HepG2 (cell line): Measurements from ENCODE around the gene GGPS1. TPM values are rescaled to one million over a fixed set of nuclear protein-coding genes. Genes with fewer than 3 reads are reported as not detected.
A peak's percentile ranks its signal among the peaks of the same experiment; 100 is the strongest.

Experiments
- ATAC-seq: fragments of 200-7000 bp; cut with Tn5 transposase; 3 replicates; pipeline ENCODE4 v1.9.1; 2020; ENCODE audit warnings: mild to moderate bottlenecking, moderate library complexity
- BruUV-seq: library from RNA; stranded (reverse); fragments of 400-500 nt; replicated peaks from 2 replicates; lab custom pipeline; 2021; lab: Mats Ljungman, UMichigan
- CTCF ChIA-PET: fragments of 300-600 bp; formaldehyde crosslinking; extraction: SDS; loops from one replicate; lab custom pipeline; 2021; ENCODE audit warnings: low total read pairs, inconsistent platforms, low intra/inter-chr PET ratio; lab: Yijun Ruan, JAX
- POLR2A ChIA-PET: fragments of 350-600 bp; sonication (Branson Sonifier 250); formaldehyde crosslinking; loops from one replicate; lab custom pipeline; 2020; ENCODE audit warnings: antibody characterized with exemption, inconsistent platforms; lab: Yijun Ruan, JAX
- DNase-seq: peaks from one replicate; pipeline ENCODE4 v3.0.0-alpha.2; 2015; ENCODE audit warnings: low spot score
- FAIRE-seq: peaks from 3 replicates; lab custom pipeline; 2011; peaks lifted over from hg19 to GRCh38; lab: Jason Lieb, UNC
- H2AFZ ChIP-seq: one replicate; pipeline ENCODE4 v1.6.1; 2011; ENCODE audit warnings: low read length, inconsistent platforms
- H3K27ac ChIP-seq: fragments of 300-600 bp; 3 replicates; pipeline ENCODE4 v1.8.0; 2011; ENCODE audit warnings: mixed run types, mild to moderate bottlenecking, mixed read lengths, low read length, inconsistent platforms; ENCODE audit not compliant: insufficient read depth; ENCODE audit errors: extremely low read length
- H3K27me3 ChIP-seq, 2 experiments: fragments of 200-600 bp in 1 of 2; 2 replicates in 1 of 2; 3 replicates in 1 of 2; pipeline versions ENCODE4 v1.6.0 to v1.8.0; 2011; ENCODE audit warnings: low read length in 2 of 2, mild to moderate bottlenecking in 2 of 2, moderate library complexity in 2 of 2, inconsistent platforms in 1 of 2; ENCODE audit not compliant: insufficient read depth in 2 of 2, control insufficient read depth in 1 of 2
- H3K36me3 ChIP-seq, 2 experiments: fragments of 200-600 bp in 1 of 2; replicated peaks in 1 of 2; 2 replicates in 1 of 2; 3 replicates in 1 of 2; pipeline versions ENCODE4 v1.5.1 to v1.8.0; 2011; ENCODE audit warnings: low read length in 2 of 2, inconsistent platforms in 1 of 2; ENCODE audit not compliant: insufficient read depth in 2 of 2, control insufficient read depth in 1 of 2
- H3K4me1 ChIP-seq: 2 replicates; pipeline ENCODE4 v1.5.1; 2012; ENCODE audit warnings: low read length, inconsistent platforms; ENCODE audit not compliant: insufficient read depth
- H3K4me2 ChIP-seq: 2 replicates; pipeline ENCODE4 v1.6.0; 2011; ENCODE audit warnings: low read depth, low read length, inconsistent platforms
- H3K4me3 ChIP-seq, 3 experiments: fragments of 200-600 bp in 1 of 3; sonication (generic), shearing (Covaris generic) in 1 of 3; replicated peaks in 1 of 3; 2 replicates each; pipeline ENCODE4 v1.5.1; 2011 to 2016; ENCODE audit warnings: low read length in 3 of 3, inconsistent platforms in 2 of 3, low read depth in 2 of 3, mild to moderate bottlenecking in 2 of 3, control low read depth in 1 of 3, mixed read lengths in 1 of 3; ENCODE audit not compliant: insufficient read depth in 1 of 3
- H3K79me2 ChIP-seq: one replicate; pipeline ENCODE4 v1.6.1; 2011; ENCODE audit warnings: low read length, inconsistent platforms; ENCODE audit not compliant: insufficient read depth
- H3K9ac ChIP-seq: 2 replicates; pipeline ENCODE4 v1.6.0; 2011; ENCODE audit warnings: mild to moderate bottlenecking, low read depth, low read length, inconsistent platforms; ENCODE audit not compliant: insufficient read depth
- H3K9me3 ChIP-seq: 2 replicates; pipeline ENCODE4 v1.5.1; 2012; ENCODE audit warnings: mild to moderate bottlenecking, low read length
- H4K20me1 ChIP-seq: 2 replicates; pipeline ENCODE4 v1.6.0; 2011; ENCODE audit warnings: inconsistent platforms, mild to moderate bottlenecking, low read length, moderate library complexity; ENCODE audit not compliant: insufficient read depth
- NONO ChIP-seq, 2 experiments: fragments of 450-650 bp in 1 of 2; sonication (generic) in 1 of 2; formaldehyde crosslinking in 1 of 2; IDR thresholded peaks in 1 of 2; conservative IDR thresholded peaks in 1 of 2; 2 replicates each; pipeline versions ENCODE4 v1.6.1 to v1.8.0; 2017 to 2022; ENCODE audit warnings: mild to moderate bottlenecking in 1 of 2, missing genetic modification reagents in 1 of 2, moderate library complexity in 1 of 2
- RELA ChIP-seq: sonication (generic); formaldehyde crosslinking; IDR thresholded peaks from 2 replicates; pipeline ENCODE4 v1.4.0; 2020; ENCODE audit warnings: missing genetic modification reagents
- RORA ChIP-seq: sonication (generic); formaldehyde crosslinking; IDR thresholded peaks from 2 replicates; pipeline ENCODE4 v1.5.0; 2020; ENCODE audit warnings: mild to moderate bottlenecking, missing genetic modification reagents, moderate library complexity
- STAG1 ChIP-seq: sonication (generic); formaldehyde crosslinking; IDR thresholded peaks from 2 replicates; pipeline ENCODE4 v1.4.0; 2020; ENCODE audit warnings: missing genetic modification reagents
- WGBS: methylation state at CpG from one replicate; pipeline ENCODE4 v1.1.6; 2017; ENCODE audit warnings: low lambda C conversion rate; 5-methylcytosine and 5-hydroxymethylcytosine counted together
- in situ Hi-C: cut with HindIII; loops from 2 replicates; pipeline ENCODE4 v1.10.0; 2017; ENCODE audit warnings: low pct_unique_long_range_greater_than_20kb; ENCODE audit not compliant: extremely low pct_ligation_motif_present
- intact Hi-C: fragments of 100-400 bp; cut with micrococcal nuclease; formaldehyde crosslinking; loops from one replicate; pipeline ENCODE4 v1.10.0; 2022; ENCODE audit not compliant: unreplicated experiment
- polyA plus RNA-seq, 8 experiments: library from polyadenylated mRNA; depleted of rRNA in 3 of 8; stranded (reverse) in 7 of 8; unstranded in 1 of 8; fragments of >200 nt; fragmentation: Illumina TruSeq in 4 of 8; extraction: Trizol in 4 of 8; gene quantifications; 2 replicates each; pipeline versions ENCODE4 v1.2.1 to v1.2.3, GENCODE V29; 2011 to 2016; ENCODE audit warnings: low read depth in 4 of 8, missing spikeins in 1 of 8, mixed read lengths in 1 of 8; ENCODE audit not compliant: insufficient read depth in 1 of 8
- total RNA-seq, 5 experiments: library from RNA; depleted of rRNA; stranded (reverse); fragments of >200 nt; fragmentation: Illumina TruSeq; extraction: Trizol; gene quantifications; 2 replicates each; pipeline ENCODE4 v1.2.3, GENCODE V29; 2016; ENCODE audit warnings: low read depth in 1 of 5
- TF ChIP-seq, protein P1 (sequence below): sonication (generic); formaldehyde crosslinking; IDR thresholded peaks from 2 replicates; pipeline ENCODE4 v1.5.0; 2020; ENCODE audit warnings: missing genetic modification reagents
- TF ChIP-seq, protein P2 (sequence below): sonication (generic); formaldehyde crosslinking; IDR thresholded peaks from 2 replicates; pipeline ENCODE4 v1.4.0; 2020; ENCODE audit warnings: missing genetic modification reagents

The GGPS1 gene
- total and polyA plus RNA-seq, 2 of the 13 experiments (the other 11 are each of a cell fraction or from before 2014, with no cell fraction given): 28.8 to 42.6 TPM

DNA sequence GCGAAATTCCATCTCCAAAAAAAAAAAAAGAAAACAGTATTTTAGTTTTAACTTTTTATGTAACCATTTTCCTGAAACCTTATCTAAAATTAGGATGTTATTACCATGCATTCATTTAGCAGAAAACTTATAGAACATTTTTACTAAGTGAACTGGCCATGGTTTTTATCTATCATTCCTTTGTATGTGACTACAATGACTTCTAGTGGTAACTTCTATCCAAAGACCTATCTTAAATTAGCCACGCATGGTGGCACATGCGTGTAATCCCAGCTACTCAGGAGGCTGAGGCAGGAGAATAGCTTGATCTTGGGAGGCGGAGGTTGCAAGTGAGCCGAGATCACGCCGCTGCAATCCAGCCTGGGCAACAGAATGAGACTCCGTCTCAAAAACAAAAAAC, 11.4 kb downstream of the GGPS1 start:
- intact Hi-C loops: no loop called here
- TF ChIP-seq NONO (IDR thresholded peaks at IDR 0.05): no peak
- no peak for TF ChIP-seq NONO (CRISPR knock-in tag; conservative IDR thresholded peaks at IDR 0.05)
- TF ChIP-seq, protein P1, sequence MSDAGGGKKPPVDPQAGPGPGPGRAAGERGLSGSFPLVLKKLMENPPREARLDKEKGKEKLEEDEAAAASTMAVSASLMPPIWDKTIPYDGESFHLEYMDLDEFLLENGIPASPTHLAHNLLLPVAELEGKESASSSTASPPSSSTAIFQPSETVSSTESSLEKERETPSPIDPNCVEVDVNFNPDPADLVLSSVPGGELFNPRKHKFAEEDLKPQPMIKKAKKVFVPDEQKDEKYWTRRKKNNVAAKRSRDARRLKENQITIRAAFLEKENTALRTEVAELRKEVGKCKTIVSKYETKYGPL (CRISPR knock-in tag): no peak
- peak; percentile 27; the same call in 1 of the 2 replicates for TF ChIP-seq STAG1 (CRISPR knock-in tag)
- TF ChIP-seq, protein P2, sequence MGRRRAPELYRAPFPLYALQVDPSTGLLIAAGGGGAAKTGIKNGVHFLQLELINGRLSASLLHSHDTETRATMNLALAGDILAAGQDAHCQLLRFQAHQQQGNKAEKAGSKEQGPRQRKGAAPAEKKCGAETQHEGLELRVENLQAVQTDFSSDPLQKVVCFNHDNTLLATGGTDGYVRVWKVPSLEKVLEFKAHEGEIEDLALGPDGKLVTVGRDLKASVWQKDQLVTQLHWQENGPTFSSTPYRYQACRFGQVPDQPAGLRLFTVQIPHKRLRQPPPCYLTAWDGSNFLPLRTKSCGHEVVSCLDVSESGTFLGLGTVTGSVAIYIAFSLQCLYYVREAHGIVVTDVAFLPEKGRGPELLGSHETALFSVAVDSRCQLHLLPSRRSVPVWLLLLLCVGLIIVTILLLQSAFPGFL (CRISPR knock-in tag): no peak
- peaks cover 11% of the 10 kb centered on the region for H3K79me2 ChIP-seq
- WGBS: 85% methylated on average over 8 of the region's 8 CpGs
- CTCF ChIA-PET: no interaction called here
- H3K9me3 ChIP-seq: no peaks in the 10 kb centered on the region
- POLR2A ChIA-PET: no interaction called here
- no peak for DNase-seq
- no peak for FAIRE-seq
- in situ Hi-C loops: no loop called here
- no peaks in the 10 kb centered on the region for H4K20me1 ChIP-seq
- no peak overlapping the region for H3K4me2 ChIP-seq
- peaks cover 5 to 32% of the 10 kb centered on the region in 2 experiments; a peak in 4 of 5 replicates for H3K36me3 ChIP-seq
- no peak overlapping the region for H3K27ac ChIP-seq
- no TSS peak for BruUV-seq
- H2AFZ ChIP-seq: no peak overlapping the region
- no peaks in the 10 kb centered on the region for H3K27me3 ChIP-seq
- no peak overlapping the region for H3K9ac ChIP-seq
- no peak for ATAC-seq
- no peak overlapping the region for H3K4me3 ChIP-seq
- 0 out of 2 replicates have a peak, but pooled peaks cover under 1% of the 10 kb centered on the region for H3K4me1 ChIP-seq

DNA sequence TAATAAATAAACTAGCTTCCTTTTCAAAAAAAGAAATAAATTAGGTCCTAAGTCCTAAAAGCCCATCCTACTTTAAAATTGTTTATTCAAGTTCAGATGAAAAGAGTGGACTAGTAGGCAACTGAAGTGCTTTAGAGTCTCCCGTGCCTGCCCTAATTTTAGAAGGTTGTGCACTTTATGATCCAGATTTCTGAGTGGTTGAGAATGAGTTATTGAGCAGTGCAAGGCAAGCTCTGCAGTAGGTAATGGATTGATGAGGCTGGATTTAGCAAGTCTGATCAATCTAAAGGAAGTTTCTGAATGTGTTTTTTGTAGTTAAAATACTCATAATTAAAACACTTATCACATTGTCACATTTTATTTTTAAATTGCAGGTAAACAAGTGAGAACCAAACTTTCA, 13.0 kb downstream of the GGPS1 start:
- Histone ChIP-seq H3K79me2 (no peaks in the 10 kb centered on the region), H3K9me3 (no peaks in the 10 kb centered on the region), H3K27me3 (no peaks in the 10 kb centered on the region), H3K4me2 (no peak overlapping the region), H3K36me3 (peaks cover 5 to 29% of the 10 kb centered on the region in 2 experiments; a peak in 4 of 5 replicates), H3K4me3 (no peak overlapping the region), H3K4me1 (no peaks in the 10 kb centered on the region), H3K27ac (no peak overlapping the region), H3K9ac (no peak overlapping the region), H2AFZ (no peak overlapping the region), H4K20me1 (no peaks in the 10 kb centered on the region)
- ChIA-PET CTCF (no interaction called here), POLR2A (no interaction called here)
- DNase-seq (no peak), ATAC-seq (no peak), FAIRE-seq (no peak)
- 89% methylated on average over 1 of the region's 1 CpG for WGBS
- no peak for TF ChIP-seq RORA
- TF ChIP-seq RELA (CRISPR knock-in tag): no peak
- BruUV-seq: no TSS peak
- intact Hi-C loops: no loop called here
- in situ Hi-C loops: no loop called here
